Measurements from ENCODE around the gene MFSD2A. TPM values are rescaled to one million over a fixed set of nuclear protein-coding genes. Genes with fewer than 3 reads are reported as not detected.

The MFSD2A gene
- total RNA-seq, 1 donor from 2014 or later, result 110 TPM

DNA sequence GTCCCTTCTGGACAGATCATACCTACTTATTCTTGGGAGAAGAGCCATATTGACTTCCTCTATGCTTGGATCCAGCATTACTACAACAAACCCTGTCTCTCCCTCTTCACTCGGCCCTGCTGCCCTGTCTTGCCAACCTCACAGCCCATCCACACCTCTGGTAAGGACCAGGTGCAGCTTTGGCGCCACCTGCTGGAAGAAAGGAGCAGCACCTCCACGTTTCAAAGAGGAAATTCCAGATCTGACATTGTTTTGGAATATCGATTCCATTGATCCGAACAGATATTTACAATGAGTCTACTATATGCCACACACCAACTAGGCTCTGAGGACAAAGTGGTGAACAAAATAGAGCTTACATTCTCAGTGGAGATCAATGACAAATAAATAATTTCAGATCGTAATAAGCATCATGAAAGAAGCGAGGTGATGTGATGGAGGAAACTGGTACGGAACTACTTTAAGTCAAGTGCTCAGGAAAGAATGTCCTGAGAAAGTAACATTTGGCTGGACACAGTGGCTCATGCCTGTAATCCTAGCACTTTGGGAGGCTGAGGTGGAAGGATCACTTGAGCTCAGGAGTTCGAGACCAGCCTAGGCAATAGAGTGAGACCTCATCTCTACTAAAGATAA is 18.7 kb downstream of the MFSD2A start:
- DNase-seq (peak; percentile 85), ATAC-seq (peak; percentile 73 to 80)
- H3K36me3 ChIP-seq, result peaks cover 4% of the 10 kb centered on the region
- TF ChIP-seq, protein P1, sequence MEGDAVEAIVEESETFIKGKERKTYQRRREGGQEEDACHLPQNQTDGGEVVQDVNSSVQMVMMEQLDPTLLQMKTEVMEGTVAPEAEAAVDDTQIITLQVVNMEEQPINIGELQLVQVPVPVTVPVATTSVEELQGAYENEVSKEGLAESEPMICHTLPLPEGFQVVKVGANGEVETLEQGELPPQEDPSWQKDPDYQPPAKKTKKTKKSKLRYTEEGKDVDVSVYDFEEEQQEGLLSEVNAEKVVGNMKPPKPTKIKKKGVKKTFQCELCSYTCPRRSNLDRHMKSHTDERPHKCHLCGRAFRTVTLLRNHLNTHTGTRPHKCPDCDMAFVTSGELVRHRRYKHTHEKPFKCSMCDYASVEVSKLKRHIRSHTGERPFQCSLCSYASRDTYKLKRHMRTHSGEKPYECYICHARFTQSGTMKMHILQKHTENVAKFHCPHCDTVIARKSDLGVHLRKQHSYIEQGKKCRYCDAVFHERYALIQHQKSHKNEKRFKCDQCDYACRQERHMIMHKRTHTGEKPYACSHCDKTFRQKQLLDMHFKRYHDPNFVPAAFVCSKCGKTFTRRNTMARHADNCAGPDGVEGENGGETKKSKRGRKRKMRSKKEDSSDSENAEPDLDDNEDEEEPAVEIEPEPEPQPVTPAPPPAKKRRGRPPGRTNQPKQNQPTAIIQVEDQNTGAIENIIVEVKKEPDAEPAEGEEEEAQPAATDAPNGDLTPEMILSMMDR (IDR thresholded peaks at IDR 0.05), result peak; percentile 96
- H3K4me3 ChIP-seq, result no peak overlapping the region
- intact Hi-C loops (cut with DNase I), result loop anchor here (10.0 kb wide), 1 partner anchor 139 kb away; no protein-coding TSS in a partner anchor
- no peaks in the 10 kb centered on the region for H3K27me3 ChIP-seq (ENCODE audit: low read depth)
- H3K27ac ChIP-seq, result no peak overlapping the region
- no peaks in the 10 kb centered on the region for H3K9me3 ChIP-seq
- peaks cover 22% of the 10 kb centered on the region for H3K4me1 ChIP-seq

DNA sequence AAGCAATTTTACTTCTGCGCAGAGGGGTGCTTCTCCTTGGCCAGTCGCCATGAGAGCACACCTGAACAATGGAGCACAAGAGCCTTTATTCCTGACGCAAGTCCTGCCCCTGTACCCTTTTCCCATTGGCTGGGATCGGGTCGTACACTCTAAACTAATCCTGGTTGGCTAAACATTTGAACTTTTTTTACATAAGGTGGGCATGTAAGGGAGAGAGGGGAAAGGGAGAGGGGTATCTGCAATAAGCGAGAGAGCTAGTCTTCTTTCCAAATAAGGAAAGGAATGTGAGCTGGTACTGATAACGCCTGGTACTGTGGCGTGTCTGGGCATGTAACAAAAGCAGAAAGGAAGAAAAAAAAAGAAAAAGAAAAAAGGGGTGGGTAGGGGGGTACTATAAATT is 21.8 kb downstream of the MFSD2A start:
- no peak overlapping the region for H3K4me3 ChIP-seq
- peaks cover 4% of the 10 kb centered on the region for H3K4me1 ChIP-seq
- DNase-seq, result no peak
- H3K27me3 ChIP-seq (ENCODE audit: low read depth), result no peaks in the 10 kb centered on the region
- H3K9me3 ChIP-seq, result no peaks in the 10 kb centered on the region
- intact Hi-C loops (cut with DNase I), result loop anchor here (10.0 kb wide), 1 partner anchor 142 kb away; no protein-coding TSS in a partner anchor
- TF ChIP-seq, protein P1 (IDR thresholded peaks at IDR 0.05), result no peak
- no peak overlapping the region for H3K27ac ChIP-seq
- no peaks in the 10 kb centered on the region for H3K36me3 ChIP-seq
- ATAC-seq, result no peak

DNA sequence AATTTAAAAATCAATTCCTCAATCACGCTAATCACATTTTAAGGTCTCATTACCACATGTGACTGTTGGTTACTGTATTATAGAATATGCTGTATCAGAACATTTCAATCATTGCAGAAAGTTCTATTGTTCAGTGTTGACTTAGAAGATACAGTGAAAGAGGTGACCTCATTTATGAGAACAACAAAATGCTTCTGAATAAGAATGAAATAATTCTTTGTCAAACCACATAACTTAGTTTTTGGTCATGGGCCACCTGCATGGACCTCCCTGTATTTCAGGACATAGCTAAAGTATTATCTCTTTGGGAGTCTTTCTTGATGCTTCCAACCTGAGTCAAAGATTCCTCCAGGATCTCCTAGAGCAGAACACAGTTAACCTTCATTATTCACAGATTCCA is 22.3 kb downstream of the MFSD2A start:
- H3K4me3 ChIP-seq, result no peak overlapping the region
- no peaks in the 10 kb centered on the region for H3K9me3 ChIP-seq
- TF ChIP-seq, protein P1 (IDR thresholded peaks at IDR 0.05), result no peak
- H3K36me3 ChIP-seq, result no peaks in the 10 kb centered on the region
- H3K27me3 ChIP-seq (ENCODE audit: low read depth), result no peaks in the 10 kb centered on the region
- no peak overlapping the region for H3K27ac ChIP-seq
- intact Hi-C loops (cut with DNase I), result loop anchor here (10.0 kb wide), 1 partner anchor 142 kb away; no protein-coding TSS in a partner anchor
- ATAC-seq, result no peak
- H3K4me1 ChIP-seq, result peaks cover 4% of the 10 kb centered on the region
- DNase-seq, result no peak

DNA sequence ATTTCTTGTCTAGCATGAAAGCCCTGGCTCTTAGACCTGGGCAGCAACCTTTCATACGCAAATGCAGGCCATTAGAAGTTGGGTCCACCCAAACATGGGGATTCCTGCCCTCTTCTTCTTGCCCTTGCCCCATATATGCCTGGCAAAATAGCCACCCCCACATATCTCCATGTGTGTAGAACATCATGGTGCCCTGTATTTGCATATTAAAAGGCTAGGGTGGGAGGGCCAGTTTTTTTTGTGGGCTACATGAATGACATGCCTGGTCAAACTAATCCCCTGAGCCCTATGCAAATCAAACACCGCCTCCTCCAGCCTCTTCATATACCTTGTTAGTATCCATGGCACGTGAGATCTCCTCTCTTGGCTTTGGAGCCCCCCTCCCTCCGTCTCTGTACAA is 24.7 kb downstream of the MFSD2A start:
- no peak for ATAC-seq
- H3K9me3 ChIP-seq, result no peaks in the 10 kb centered on the region
- no peak overlapping the region for H3K27ac ChIP-seq
- no peak overlapping the region for H3K4me3 ChIP-seq
- DNase-seq, result no peak
- no peaks in the 10 kb centered on the region for H3K27me3 ChIP-seq (ENCODE audit: low read depth)
- no peaks in the 10 kb centered on the region for H3K36me3 ChIP-seq
- no peaks in the 10 kb centered on the region for H3K4me1 ChIP-seq
- TF ChIP-seq, protein P1 (IDR thresholded peaks at IDR 0.05), result no peak
- intact Hi-C loops (cut with DNase I), result loop anchor here (10.0 kb wide), 1 partner anchor 145 kb away; no protein-coding TSS in a partner anchor

DNA sequence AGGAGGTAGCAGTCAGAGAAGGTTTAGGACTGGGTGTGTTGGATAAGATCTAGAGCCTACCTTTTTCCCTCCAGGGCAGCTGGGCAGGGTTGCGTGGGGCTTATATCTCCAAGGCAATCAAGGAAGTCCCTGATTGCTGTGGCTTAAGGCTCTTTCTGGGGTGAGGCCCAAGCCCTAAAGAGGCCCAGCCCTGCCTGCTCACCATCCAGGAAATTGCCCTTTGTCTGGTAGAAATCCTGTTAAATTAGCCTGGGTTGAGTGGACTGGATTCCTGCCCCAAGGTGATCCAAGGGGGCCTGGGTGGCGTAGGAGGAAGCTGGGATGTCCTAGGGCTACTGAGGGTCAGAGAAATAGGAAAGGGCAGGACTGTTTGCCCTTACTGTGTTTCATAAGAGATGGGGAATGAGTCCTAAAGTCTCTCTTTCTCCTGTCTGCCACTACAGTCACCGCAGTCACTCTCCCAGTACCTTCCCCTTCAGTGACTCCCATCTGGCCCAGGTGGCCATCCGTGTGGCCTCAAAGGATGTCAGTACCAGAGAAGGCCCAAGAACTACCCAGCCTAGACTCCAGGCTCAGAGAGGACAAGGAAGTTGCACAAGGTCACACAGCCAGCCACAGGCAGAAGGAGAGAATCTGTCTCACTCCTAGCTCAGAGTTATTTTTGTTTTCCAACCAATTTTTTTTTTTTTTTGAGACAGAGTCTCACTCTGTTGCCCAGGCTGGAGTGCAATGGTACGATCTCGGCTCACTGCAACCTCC is 25.8 kb downstream of the MFSD2A start:
- no peaks in the 10 kb centered on the region for H3K4me1 ChIP-seq
- intact Hi-C loops (cut with DNase I), result no loop called here
- ATAC-seq (no peak), DNase-seq (no peak)
- TF ChIP-seq, protein P1 (IDR thresholded peaks at IDR 0.05), result no peak
- no peaks in the 10 kb centered on the region for H3K9me3 ChIP-seq
- no peak overlapping the region for H3K4me3 ChIP-seq
- H3K27ac ChIP-seq, result no peak overlapping the region
- H3K27me3 ChIP-seq (ENCODE audit: low read depth), result no peaks in the 10 kb centered on the region
- no peaks in the 10 kb centered on the region for H3K36me3 ChIP-seq

Measured in lower lobe of right lung (tissue), 2 donors.